ENCODE measurements around the gene ADAMTS3.

DNA sequence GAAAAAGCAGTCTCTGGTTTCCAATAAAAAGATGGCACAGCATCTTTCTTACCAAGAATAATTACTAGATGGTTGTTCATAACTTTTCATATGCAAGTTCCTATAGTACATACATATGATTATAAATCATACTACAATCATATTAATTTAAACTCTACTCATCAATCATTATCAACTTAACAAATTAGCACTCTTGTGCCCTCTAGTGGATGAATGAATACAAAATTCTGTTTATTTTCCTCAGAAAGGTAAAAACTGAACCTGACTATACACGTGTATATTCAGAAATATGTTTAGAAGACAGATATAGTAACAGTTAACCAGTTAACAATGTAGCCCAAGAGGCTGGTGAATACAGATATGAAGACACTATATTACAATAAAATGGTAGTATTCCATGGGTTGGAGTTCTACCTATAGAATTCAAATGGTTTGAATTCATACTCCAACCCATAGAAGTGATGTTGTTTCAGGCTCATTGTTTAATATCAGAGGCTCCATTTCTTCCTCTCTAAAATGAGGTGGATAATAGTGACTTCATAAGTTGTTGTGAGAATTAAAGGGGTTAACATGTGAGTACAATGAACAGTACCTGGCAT is 100.0 kb downstream of the ADAMTS3 start:
- TF ChIP-seq, protein P1, sequence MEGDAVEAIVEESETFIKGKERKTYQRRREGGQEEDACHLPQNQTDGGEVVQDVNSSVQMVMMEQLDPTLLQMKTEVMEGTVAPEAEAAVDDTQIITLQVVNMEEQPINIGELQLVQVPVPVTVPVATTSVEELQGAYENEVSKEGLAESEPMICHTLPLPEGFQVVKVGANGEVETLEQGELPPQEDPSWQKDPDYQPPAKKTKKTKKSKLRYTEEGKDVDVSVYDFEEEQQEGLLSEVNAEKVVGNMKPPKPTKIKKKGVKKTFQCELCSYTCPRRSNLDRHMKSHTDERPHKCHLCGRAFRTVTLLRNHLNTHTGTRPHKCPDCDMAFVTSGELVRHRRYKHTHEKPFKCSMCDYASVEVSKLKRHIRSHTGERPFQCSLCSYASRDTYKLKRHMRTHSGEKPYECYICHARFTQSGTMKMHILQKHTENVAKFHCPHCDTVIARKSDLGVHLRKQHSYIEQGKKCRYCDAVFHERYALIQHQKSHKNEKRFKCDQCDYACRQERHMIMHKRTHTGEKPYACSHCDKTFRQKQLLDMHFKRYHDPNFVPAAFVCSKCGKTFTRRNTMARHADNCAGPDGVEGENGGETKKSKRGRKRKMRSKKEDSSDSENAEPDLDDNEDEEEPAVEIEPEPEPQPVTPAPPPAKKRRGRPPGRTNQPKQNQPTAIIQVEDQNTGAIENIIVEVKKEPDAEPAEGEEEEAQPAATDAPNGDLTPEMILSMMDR (conservative IDR thresholded peaks at IDR 0.05; ENCODE audit: low read length) = peak; percentile 86
- no peak for TF ChIP-seq EZH2phosphoT487 (IDR thresholded peaks at IDR 0.05; ENCODE audit: borderline replicate concordance, low read depth, low read length)

Measured in OCI-LY7 (cell line).